Panc1 (cell line): ENCODE results near the gene CDX1. TPM values are rescaled to one million over a fixed set of nuclear protein-coding genes. Genes with fewer than 3 reads are reported as not detected.

Source experiments
- ATAC-seq: fragments of 200-7000 bp; cut with Tn5 transposase; 2 replicates; pipeline ENCODE4 v1.9.1; 2020; ENCODE audit warnings: mild to moderate bottlenecking, moderate library complexity
- BruUV-seq: library from RNA; stranded (reverse); fragments of 400-500 nt; replicated peaks from 2 replicates; lab custom pipeline; 2021; lab: Mats Ljungman, UMichigan
- CTCF ChIA-PET: fragments of 300-600 bp; sonication (Branson Sonifier 250); formaldehyde crosslinking; loops from one replicate; lab custom pipeline; 2022; ENCODE audit warnings: antibody characterized with exemption; lab: Charles Lee
- POLR2A ChIA-PET: fragments of 300-600 bp; sonication (Branson Sonifier 250); formaldehyde crosslinking; loops from one replicate; lab custom pipeline; 2022; ENCODE audit warnings: antibody characterized with exemption; lab: Charles Lee
- DNase-seq: peaks from one replicate; pipeline ENCODE4 v3.0.0-alpha.2; 2010; ENCODE audit warnings: low read depth, low spot score
- H3K27ac ChIP-seq: 2 replicates; pipeline ENCODE4 v1.5.1; 2011; ENCODE audit warnings: mild to moderate bottlenecking, low read length, inconsistent platforms
- H3K27me3 ChIP-seq: fragments of 200-500 bp; sonication (Bioruptor generic); 2 replicates; pipeline ENCODE4 v1.6.0; 2014; ENCODE audit warnings: low read length, inconsistent platforms; ENCODE audit not compliant: control insufficient read depth, insufficient read depth
- H3K36me3 ChIP-seq: fragments of 200-500 bp; sonication (Bioruptor generic); 2 replicates; pipeline ENCODE4 v1.5.1; 2014; ENCODE audit warnings: inconsistent platforms, mild to moderate bottlenecking, low read length, moderate library complexity; ENCODE audit not compliant: control insufficient read depth, insufficient read depth
- H3K4me1 ChIP-seq: 2 replicates; pipeline ENCODE4 v1.5.1; 2011; ENCODE audit warnings: inconsistent platforms, mild to moderate bottlenecking, low read length, moderate library complexity; ENCODE audit not compliant: control insufficient read depth, insufficient read depth
- H3K4me3 ChIP-seq, 2 experiments: 2 replicates each; pipeline ENCODE4 v1.5.1; 2011 to 2012; ENCODE audit warnings: low read depth in 2 of 2, low read length in 2 of 2, mild to moderate bottlenecking in 2 of 2, inconsistent platforms in 1 of 2, moderate library complexity in 1 of 2
- H3K9me3 ChIP-seq: fragments of 200-500 bp; sonication (Bioruptor generic); 2 replicates; pipeline ENCODE4 v1.5.1; 2014; ENCODE audit warnings: low read depth, mild to moderate bottlenecking, inconsistent platforms, low read length, moderate library complexity; ENCODE audit not compliant: control insufficient read depth, insufficient read depth
- POLR2AphosphoS5 ChIP-seq: IDR thresholded peaks from 2 replicates; pipeline ENCODE4 v1.6.1; 2012; ENCODE audit warnings: mild to moderate bottlenecking, low read depth, low read length, moderate library complexity
- SIN3A ChIP-seq: IDR thresholded peaks from 2 replicates; pipeline ENCODE4 v1.6.1; 2012; ENCODE audit warnings: low read depth, mild to moderate bottlenecking, low read length, moderate library complexity, borderline replicate concordance; ENCODE audit not compliant: insufficient read depth
- TCF7L2 ChIP-seq: IDR thresholded peaks from 2 replicates; pipeline ENCODE4 v1.6.1; 2011; ENCODE audit warnings: mild to moderate bottlenecking, low read depth, low read length, inconsistent platforms
- in situ Hi-C: cut with HindIII; loops from 2 replicates; pipeline ENCODE4 v1.10.0; 2016; ENCODE audit warnings: low sequenced_read_pairs, low pct_unique_long_range_greater_than_20kb
- intact Hi-C: fragments of 100-400 bp; cut with micrococcal nuclease; formaldehyde crosslinking; loops from one replicate; pipeline ENCODE4 v1.10.0; 2022; ENCODE audit not compliant: unreplicated experiment
- total RNA-seq: library from RNA; stranded (reverse); gene quantifications from one replicate; pipeline ENCODE4 v1.2.1, GENCODE V29; 2021; ENCODE audit not compliant: unreplicated experiment
- TF ChIP-seq, protein P1 (sequence below), 2 experiments: IDR thresholded peaks; 2 replicates each; pipeline ENCODE4 v1.6.1; 2011 to 2012; ENCODE audit warnings: low read depth in 2 of 2, control low read depth in 1 of 2, low read length in 1 of 2, mild to moderate bottlenecking in 1 of 2, moderate library complexity in 1 of 2; ENCODE audit not compliant: insufficient read depth in 1 of 2
- TF ChIP-seq, protein P2 (sequence below): fragments of 450-650 bp; IDR thresholded peaks from 2 replicates; pipeline ENCODE4 v1.5.1; 2017; ENCODE audit warnings: mild to moderate bottlenecking

CDX1 gene
- total RNA-seq, 1 experiment from 2014 or later: not detected

DNA sequence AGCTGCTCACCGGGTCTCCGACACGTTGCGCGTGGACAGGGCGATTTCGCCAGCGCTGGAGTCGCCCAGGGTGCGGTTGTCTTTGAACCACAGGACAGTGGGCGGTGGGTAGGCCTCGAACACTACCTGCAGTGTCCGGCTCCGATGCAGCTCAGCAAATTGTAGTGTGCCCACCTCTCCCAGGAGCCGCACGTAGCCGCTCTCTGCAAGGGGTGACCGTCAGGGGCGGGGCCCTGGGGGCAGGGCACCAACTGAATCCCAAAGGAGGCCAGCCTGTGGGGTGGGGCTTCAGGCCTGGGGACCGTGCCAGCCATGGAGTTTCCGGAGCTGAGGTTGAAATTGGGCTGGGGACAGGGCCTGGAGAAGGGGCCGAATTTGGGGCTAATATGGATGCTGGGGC, 33.8 kb upstream of the CDX1 start:
- ChIA-PET POLR2A (no interaction called here), CTCF (interaction anchor here (0.9 kb wide), 1 partner anchor 34 kb away, joined by 6 read pairs; the partner anchor contains the start of gene CDX1)
- DNase-seq (no peak), ATAC-seq (no peak)
- H3K27ac ChIP-seq: no peak overlapping the region
- TF ChIP-seq, protein P1, sequence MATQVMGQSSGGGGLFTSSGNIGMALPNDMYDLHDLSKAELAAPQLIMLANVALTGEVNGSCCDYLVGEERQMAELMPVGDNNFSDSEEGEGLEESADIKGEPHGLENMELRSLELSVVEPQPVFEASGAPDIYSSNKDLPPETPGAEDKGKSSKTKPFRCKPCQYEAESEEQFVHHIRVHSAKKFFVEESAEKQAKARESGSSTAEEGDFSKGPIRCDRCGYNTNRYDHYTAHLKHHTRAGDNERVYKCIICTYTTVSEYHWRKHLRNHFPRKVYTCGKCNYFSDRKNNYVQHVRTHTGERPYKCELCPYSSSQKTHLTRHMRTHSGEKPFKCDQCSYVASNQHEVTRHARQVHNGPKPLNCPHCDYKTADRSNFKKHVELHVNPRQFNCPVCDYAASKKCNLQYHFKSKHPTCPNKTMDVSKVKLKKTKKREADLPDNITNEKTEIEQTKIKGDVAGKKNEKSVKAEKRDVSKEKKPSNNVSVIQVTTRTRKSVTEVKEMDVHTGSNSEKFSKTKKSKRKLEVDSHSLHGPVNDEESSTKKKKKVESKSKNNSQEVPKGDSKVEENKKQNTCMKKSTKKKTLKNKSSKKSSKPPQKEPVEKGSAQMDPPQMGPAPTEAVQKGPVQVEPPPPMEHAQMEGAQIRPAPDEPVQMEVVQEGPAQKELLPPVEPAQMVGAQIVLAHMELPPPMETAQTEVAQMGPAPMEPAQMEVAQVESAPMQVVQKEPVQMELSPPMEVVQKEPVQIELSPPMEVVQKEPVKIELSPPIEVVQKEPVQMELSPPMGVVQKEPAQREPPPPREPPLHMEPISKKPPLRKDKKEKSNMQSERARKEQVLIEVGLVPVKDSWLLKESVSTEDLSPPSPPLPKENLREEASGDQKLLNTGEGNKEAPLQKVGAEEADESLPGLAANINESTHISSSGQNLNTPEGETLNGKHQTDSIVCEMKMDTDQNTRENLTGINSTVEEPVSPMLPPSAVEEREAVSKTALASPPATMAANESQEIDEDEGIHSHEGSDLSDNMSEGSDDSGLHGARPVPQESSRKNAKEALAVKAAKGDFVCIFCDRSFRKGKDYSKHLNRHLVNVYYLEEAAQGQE (IDR thresholded peaks at IDR 0.05; ENCODE audit: insufficient read depth in 1 of 2, low read depth in 2 of 2, low read length in 1 of 2): no peak
- TF ChIP-seq, protein P2, sequence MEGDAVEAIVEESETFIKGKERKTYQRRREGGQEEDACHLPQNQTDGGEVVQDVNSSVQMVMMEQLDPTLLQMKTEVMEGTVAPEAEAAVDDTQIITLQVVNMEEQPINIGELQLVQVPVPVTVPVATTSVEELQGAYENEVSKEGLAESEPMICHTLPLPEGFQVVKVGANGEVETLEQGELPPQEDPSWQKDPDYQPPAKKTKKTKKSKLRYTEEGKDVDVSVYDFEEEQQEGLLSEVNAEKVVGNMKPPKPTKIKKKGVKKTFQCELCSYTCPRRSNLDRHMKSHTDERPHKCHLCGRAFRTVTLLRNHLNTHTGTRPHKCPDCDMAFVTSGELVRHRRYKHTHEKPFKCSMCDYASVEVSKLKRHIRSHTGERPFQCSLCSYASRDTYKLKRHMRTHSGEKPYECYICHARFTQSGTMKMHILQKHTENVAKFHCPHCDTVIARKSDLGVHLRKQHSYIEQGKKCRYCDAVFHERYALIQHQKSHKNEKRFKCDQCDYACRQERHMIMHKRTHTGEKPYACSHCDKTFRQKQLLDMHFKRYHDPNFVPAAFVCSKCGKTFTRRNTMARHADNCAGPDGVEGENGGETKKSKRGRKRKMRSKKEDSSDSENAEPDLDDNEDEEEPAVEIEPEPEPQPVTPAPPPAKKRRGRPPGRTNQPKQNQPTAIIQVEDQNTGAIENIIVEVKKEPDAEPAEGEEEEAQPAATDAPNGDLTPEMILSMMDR: no peak
- TF ChIP-seq TCF7L2: no peak
- no peak for TF ChIP-seq SIN3A
- no peak for TF ChIP-seq POLR2AphosphoS5
- H3K4me3 ChIP-seq: no peak overlapping the region
- H3K36me3 ChIP-seq: no peaks in the 10 kb centered on the region
- in situ Hi-C loops (no loop called here), intact Hi-C loops (no loop called here)
- no peaks in the 10 kb centered on the region for H3K27me3 ChIP-seq
- peaks cover 11% of the 10 kb centered on the region for H3K4me1 ChIP-seq
- no TSS peak for BruUV-seq
- no peaks in the 10 kb centered on the region for H3K9me3 ChIP-seq

DNA sequence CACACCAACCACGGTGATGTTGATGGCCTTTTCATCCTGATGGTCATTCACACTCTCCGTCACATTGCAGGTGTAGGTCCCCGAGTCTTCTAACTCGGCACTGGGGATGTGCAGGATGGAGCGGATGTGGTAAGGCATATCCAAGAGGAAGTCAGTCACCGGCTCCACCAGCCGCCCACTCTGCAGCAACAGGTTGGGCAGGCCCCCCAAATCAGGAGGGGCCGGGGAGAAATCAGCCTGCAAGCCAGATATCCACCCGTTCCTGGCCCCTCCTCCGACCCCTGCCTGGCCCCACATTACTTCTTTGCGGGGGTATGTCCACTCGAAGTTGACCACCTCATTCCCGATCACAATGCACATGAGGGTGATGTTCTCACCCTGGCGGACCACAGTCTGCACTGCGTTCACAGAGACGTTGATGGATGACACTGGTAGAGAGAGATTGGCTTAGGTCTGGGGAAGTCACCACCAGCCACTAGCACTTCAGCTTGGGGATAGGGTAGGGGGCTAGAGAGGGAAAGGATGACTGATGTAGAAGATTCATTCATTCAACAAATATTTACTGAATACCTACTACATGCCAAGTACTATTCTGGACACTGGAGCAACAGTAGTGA, 32.9 kb upstream of the CDX1 start:
- intact Hi-C loops (no loop called here), in situ Hi-C loops (no loop called here)
- ChIA-PET CTCF (no interaction called here), POLR2A (no interaction called here)
- Histone ChIP-seq H3K27ac (no peak overlapping the region), H3K9me3 (no peaks in the 10 kb centered on the region), H3K27me3 (no peaks in the 10 kb centered on the region), H3K4me1 (peaks cover 16% of the 10 kb centered on the region), H3K36me3 (no peaks in the 10 kb centered on the region), H3K4me3 (no peak overlapping the region)
- DNase-seq (no peak), ATAC-seq (no peak)
- no TSS peak for BruUV-seq
- TF ChIP-seq SIN3A (no peak), TCF7L2 (no peak), POLR2AphosphoS5 (no peak)
- TF ChIP-seq, protein P1 (IDR thresholded peaks at IDR 0.05; ENCODE audit: insufficient read depth in 1 of 2, low read depth in 2 of 2, low read length in 1 of 2): no peak
- TF ChIP-seq, protein P2: no peak
